K562 (cell line): ENCODE measurements around the gene P2RX1. TPM values are rescaled to one million over a fixed set of nuclear protein-coding genes. Genes with fewer than 3 reads are reported as not detected.

ENCODE experiments used
- BMI1 ChIP-seq: fragments of 150-350 bp; IDR thresholded peaks from 2 replicates; pipeline ENCODE4 v1.6.1; 2014; ENCODE audit warnings: low read length
- C11orf30 ChIP-seq: fragments of 450-650 bp; IDR thresholded peaks from 2 replicates; pipeline ENCODE4 v1.6.1; 2016; ENCODE audit warnings: low read depth, mild to moderate bottlenecking
- DACH1 ChIP-seq: fragments of 450-650 bp; IDR thresholded peaks from 2 replicates; pipeline ENCODE4 v1.6.1; 2018; ENCODE audit not compliant: partially characterized antibody
- DMBX1 ChIP-seq: fragments of 250-450 bp; sonication (Bioruptor Pico); IDR thresholded peaks from 2 replicates; pipeline ENCODE4 v1.8.0; 2022; ENCODE audit warnings: inconsistent platforms, mild to moderate bottlenecking, moderate library complexity, borderline replicate concordance
- DPF2 ChIP-seq: fragments of 450-650 bp; IDR thresholded peaks from 2 replicates; pipeline ENCODE4 v1.6.1; 2016
- EHMT2 ChIP-seq: fragments of 450-650 bp; IDR thresholded peaks from 2 replicates; pipeline ENCODE4 v1.6.1; 2018; ENCODE audit warnings: antibody characterized with exemption
- ETS1 ChIP-seq: conservative IDR thresholded peaks from 2 replicates; pipeline ENCODE4 v1.6.1; 2011; ENCODE audit warnings: low read depth, mild to moderate bottlenecking, low read length; ENCODE audit not compliant: control insufficient read depth
- FOS ChIP-seq: IDR thresholded peaks from 3 replicates; pipeline ENCODE4 v1.6.1; 2011; ENCODE audit not compliant: insufficient read length; ENCODE audit errors: extremely low read depth
- GABPB1 ChIP-seq: sonication (generic); formaldehyde crosslinking; IDR thresholded peaks from 2 replicates; pipeline ENCODE4 v1.8.0; 2022; ENCODE audit warnings: mild to moderate bottlenecking, missing genetic modification reagents
- NR2F6 ChIP-seq: fragments of 450-650 bp; formaldehyde crosslinking; IDR thresholded peaks from 2 replicates; pipeline ENCODE4 v1.4.0; 2020; ENCODE audit warnings: mild to moderate bottlenecking
- PHF21A ChIP-seq: fragments of 450-650 bp; IDR thresholded peaks from 2 replicates; pipeline ENCODE4 v1.6.1; 2017; ENCODE audit warnings: low read depth, borderline replicate concordance
- POLR2AphosphoS2 ChIP-seq: IDR thresholded peaks from 2 replicates; pipeline ENCODE4 v1.6.1; 2012; ENCODE audit warnings: low read length, improper control_type of control experiment
- RBM22 ChIP-seq: fragments of 200-400 bp; formaldehyde crosslinking; IDR thresholded peaks from 2 replicates; pipeline ENCODE4 v1.6.1; 2018; ENCODE audit warnings: low read length, low read depth; ENCODE audit not compliant: poor library complexity, severe bottlenecking
- RFX5 ChIP-seq: IDR thresholded peaks from 2 replicates; pipeline ENCODE4 v1.6.1; 2011; ENCODE audit warnings: low read depth, mild to moderate bottlenecking, improper control_type of control experiment, low read length
- SAFB ChIP-seq: fragments of 200-400 bp; formaldehyde crosslinking; IDR thresholded peaks from 2 replicates; pipeline ENCODE4 v1.6.1; 2017; ENCODE audit warnings: low read depth, low read length, borderline replicate concordance
- SREBF2 ChIP-seq: sonication (generic); formaldehyde crosslinking; IDR thresholded peaks from 2 replicates; pipeline ENCODE4 v1.4.0; 2020; ENCODE audit warnings: mild to moderate bottlenecking, missing genetic modification reagents
- TAL1 ChIP-seq: fragments of 450-650 bp; IDR thresholded peaks from 2 replicates; pipeline ENCODE4 v1.6.1; 2016; ENCODE audit warnings: mild to moderate bottlenecking
- ZNF431 ChIP-seq: sonication (generic); formaldehyde crosslinking; IDR thresholded peaks from 2 replicates; pipeline ENCODE4 v1.8.0; 2022; ENCODE audit warnings: mild to moderate bottlenecking, missing genetic modification reagents
- polyA plus RNA-seq, 8 experiments: library from polyadenylated mRNA; depleted of rRNA in 4 of 8; stranded (reverse) in 5 of 8; unstranded in 3 of 8; fragments of >200 nt; fragmentation: Nextera tagmentation in 2 of 8; fragmentation: Illumina TruSeq in 1 of 8; extraction: Ambion mirVana in 2 of 8; extraction: Trizol in 1 of 8; gene quantifications; 2 replicates each; pipeline versions ENCODE4 v1.2.1 to v1.2.3, GENCODE V29; 2011 to 2014; ENCODE audit warnings: inconsistent platforms in 1 of 8, missing spikeins in 1 of 8
- total RNA-seq, 7 experiments: library from RNA; depleted of rRNA in 6 of 7; stranded (reverse); fragments of >200 nt in 6 of 7; fragmentation: Illumina TruSeq in 2 of 7; extraction: Trizol in 2 of 7; gene quantifications; 2 replicates each; pipeline versions ENCODE4 v1.2.1 to v1.2.3, GENCODE V29; 2011 to 2021; ENCODE audit warnings: low replicate concordance in 1 of 7
- TF ChIP-seq, protein P1 (sequence below): fragments of 250-450 bp; sonication (Bioruptor Pico); IDR thresholded peaks from 2 replicates; pipeline ENCODE4 v1.9.0; 2021; ENCODE audit warnings: mild to moderate bottlenecking
- TF ChIP-seq, protein P2 (sequence below), 2 experiments: fragments of 150-350 bp in 1 of 2; IDR thresholded peaks; 2 replicates each; pipeline ENCODE4 v1.6.1; 2012 to 2016; ENCODE audit warnings: low read depth in 2 of 2, low read length in 2 of 2, mild to moderate bottlenecking in 1 of 2, moderate library complexity in 1 of 2
- TF ChIP-seq, protein P3 (sequence below): sonication (generic); formaldehyde crosslinking; IDR thresholded peaks from 2 replicates; pipeline ENCODE4 v1.9.0; 2022; ENCODE audit warnings: mild to moderate bottlenecking, missing genetic modification reagents
- TF ChIP-seq, protein P4 (sequence below): fragments of 450-650 bp; formaldehyde crosslinking; IDR thresholded peaks from 2 replicates; pipeline ENCODE4 v1.4.0; 2020; ENCODE audit warnings: mild to moderate bottlenecking, mixed read lengths

The P2RX1 gene
- total and polyA plus RNA-seq, 9 of the 15 experiments (the other 6 are each of a cell fraction or from before 2014, with no cell fraction given), result 0.27 to 20.3 (median 10.3) TPM

GRCh38 chr17:3944485-3945388, 28.5 kb upstream of the P2RX1 start (continued):
- TF ChIP-seq, protein P1, sequence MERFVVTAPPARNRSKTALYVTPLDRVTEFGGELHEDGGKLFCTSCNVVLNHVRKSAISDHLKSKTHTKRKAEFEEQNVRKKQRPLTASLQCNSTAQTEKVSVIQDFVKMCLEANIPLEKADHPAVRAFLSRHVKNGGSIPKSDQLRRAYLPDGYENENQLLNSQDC, result no peak
- TF ChIP-seq NR2F6 (no peak), POLR2AphosphoS2 (peak; percentile 8; the same call in 1 of the 2 replicates), GABPB1 (peak; percentile 28; the same call in 1 of the 2 replicates), BMI1 (no peak), SREBF2 (CRISPR knock-in tag) (no peak), FOS (no peak), SAFB (peak; percentile 46; the same call in 1 of the 2 replicates), ETS1 (0 out of 2 replicates have a peak, but pooled peaks have one; percentile 29), RBM22 (peak; percentile 46), ZNF431 (CRISPR knock-in tag) (no peak), DACH1 (no peak), EHMT2 (no peak), PHF21A (no peak), DMBX1 (no peak), C11orf30 (no peak), DPF2 (no peak), TAL1 (no peak), RFX5 (no peak)
- TF ChIP-seq, protein P2, sequence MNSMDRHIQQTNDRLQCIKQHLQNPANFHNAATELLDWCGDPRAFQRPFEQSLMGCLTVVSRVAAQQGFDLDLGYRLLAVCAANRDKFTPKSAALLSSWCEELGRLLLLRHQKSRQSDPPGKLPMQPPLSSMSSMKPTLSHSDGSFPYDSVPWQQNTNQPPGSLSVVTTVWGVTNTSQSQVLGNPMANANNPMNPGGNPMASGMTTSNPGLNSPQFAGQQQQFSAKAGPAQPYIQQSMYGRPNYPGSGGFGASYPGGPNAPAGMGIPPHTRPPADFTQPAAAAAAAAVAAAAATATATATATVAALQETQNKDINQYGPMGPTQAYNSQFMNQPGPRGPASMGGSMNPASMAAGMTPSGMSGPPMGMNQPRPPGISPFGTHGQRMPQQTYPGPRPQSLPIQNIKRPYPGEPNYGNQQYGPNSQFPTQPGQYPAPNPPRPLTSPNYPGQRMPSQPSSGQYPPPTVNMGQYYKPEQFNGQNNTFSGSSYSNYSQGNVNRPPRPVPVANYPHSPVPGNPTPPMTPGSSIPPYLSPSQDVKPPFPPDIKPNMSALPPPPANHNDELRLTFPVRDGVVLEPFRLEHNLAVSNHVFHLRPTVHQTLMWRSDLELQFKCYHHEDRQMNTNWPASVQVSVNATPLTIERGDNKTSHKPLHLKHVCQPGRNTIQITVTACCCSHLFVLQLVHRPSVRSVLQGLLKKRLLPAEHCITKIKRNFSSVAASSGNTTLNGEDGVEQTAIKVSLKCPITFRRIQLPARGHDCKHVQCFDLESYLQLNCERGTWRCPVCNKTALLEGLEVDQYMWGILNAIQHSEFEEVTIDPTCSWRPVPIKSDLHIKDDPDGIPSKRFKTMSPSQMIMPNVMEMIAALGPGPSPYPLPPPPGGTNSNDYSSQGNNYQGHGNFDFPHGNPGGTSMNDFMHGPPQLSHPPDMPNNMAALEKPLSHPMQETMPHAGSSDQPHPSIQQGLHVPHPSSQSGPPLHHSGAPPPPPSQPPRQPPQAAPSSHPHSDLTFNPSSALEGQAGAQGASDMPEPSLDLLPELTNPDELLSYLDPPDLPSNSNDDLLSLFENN (IDR thresholded peaks at IDR 0.05; ENCODE audit: low read depth in 2 of 2, low read length in 2 of 2), result no peak
- TF ChIP-seq, protein P3, sequence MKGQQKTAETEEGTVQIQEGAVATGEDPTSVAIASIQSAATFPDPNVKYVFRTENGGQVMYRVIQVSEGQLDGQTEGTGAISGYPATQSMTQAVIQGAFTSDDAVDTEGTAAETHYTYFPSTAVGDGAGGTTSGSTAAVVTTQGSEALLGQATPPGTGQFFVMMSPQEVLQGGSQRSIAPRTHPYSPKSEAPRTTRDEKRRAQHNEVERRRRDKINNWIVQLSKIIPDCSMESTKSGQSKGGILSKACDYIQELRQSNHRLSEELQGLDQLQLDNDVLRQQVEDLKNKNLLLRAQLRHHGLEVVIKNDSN (CRISPR knock-in tag), result no peak
- TF ChIP-seq, protein P4, sequence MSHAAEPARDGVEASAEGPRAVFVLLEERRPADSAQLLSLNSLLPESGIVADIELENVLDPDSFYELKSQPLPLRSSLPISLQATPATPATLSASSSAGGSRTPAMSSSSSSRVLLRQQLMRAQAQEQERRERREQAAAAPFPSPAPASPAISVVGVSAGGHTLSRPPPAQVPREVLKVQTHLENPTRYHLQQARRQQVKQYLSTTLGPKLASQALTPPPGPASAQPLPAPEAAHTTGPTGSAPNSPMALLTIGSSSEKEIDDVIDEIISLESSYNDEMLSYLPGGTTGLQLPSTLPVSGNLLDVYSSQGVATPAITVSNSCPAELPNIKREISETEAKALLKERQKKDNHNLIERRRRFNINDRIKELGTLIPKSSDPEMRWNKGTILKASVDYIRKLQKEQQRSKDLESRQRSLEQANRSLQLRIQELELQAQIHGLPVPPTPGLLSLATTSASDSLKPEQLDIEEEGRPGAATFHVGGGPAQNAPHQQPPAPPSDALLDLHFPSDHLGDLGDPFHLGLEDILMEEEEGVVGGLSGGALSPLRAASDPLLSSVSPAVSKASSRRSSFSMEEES (CRISPR knock-in tag), result no peak
